ENCODE results near the gene SS18L1.

The SS18L1 gene

DNA sequence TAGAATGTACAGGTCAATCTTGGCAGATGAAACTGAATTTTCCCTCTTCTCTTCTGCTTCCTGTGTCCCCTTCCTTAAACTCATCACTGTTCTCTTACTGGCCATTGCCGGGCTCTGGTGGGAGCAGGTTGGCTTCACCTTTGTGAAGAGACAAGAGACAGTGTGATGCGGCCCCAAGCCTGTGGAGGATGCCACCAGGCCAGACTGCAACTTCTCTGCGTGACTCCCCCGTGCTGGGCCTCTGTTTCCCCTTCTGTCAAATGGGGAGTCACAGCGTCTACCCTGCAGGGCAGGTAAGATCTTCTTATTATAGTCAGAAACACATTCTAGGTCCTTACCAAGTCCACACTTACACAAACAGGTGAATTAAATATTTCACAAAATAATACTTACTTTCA is 23.2 kb upstream of the SS18L1 start:
- in situ Hi-C loops (cut with MboI; ENCODE audit: low pct_unique_long_range_greater_than_20kb, low sequenced_read_pairs, unreplicated experiment) = no loop called here
- TF ChIP-seq, protein P1, sequence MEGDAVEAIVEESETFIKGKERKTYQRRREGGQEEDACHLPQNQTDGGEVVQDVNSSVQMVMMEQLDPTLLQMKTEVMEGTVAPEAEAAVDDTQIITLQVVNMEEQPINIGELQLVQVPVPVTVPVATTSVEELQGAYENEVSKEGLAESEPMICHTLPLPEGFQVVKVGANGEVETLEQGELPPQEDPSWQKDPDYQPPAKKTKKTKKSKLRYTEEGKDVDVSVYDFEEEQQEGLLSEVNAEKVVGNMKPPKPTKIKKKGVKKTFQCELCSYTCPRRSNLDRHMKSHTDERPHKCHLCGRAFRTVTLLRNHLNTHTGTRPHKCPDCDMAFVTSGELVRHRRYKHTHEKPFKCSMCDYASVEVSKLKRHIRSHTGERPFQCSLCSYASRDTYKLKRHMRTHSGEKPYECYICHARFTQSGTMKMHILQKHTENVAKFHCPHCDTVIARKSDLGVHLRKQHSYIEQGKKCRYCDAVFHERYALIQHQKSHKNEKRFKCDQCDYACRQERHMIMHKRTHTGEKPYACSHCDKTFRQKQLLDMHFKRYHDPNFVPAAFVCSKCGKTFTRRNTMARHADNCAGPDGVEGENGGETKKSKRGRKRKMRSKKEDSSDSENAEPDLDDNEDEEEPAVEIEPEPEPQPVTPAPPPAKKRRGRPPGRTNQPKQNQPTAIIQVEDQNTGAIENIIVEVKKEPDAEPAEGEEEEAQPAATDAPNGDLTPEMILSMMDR (IDR thresholded peaks at IDR 0.05; ENCODE audit: extremely low read depth, insufficient read depth, missing control alignments) = no peak
- DNase-seq (ENCODE audit: low spot score) = no peak

DNA sequence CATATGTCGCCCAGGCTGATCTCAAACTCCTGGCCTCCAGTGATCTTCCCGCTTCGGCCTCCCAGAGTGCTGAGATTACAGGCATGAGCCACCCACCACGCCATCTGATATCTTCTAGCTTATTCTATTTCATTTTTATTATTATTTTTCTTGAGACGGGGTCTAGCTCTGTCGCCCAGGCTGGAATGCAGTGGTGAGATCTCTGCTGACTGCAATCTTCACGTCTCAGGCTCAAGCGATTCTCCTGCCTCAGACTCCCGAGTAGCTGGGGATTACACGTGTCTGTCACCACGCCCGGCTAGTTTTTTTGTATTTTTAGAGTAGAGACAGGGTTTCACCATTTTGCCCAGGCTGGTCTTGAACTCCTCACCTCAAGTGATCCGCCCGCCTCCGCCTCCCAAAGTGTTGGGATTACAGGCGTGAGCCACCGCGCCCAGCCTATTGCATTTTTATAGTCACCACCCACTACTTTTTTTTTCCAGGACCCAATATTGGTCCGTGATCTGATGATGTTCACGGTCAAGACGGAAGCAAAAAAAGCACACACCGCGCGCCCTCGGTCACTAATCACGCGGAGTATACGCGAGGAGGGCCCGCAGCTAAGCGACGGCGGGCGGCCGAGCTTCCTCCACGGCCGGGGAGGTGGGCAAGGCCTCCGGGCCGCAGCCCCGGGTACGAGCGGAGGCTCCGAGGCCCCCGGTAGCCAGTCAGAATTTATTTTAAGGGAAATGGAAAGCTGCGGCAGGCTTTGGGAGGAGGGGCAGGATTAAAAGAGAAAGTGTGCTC is 22.4 kb upstream of the SS18L1 start:
- DNase-seq (ENCODE audit: low spot score) = no peak
- in situ Hi-C loops (cut with MboI; ENCODE audit: low pct_unique_long_range_greater_than_20kb, low sequenced_read_pairs, unreplicated experiment) = no loop called here
- TF ChIP-seq, protein P1 (IDR thresholded peaks at IDR 0.05; ENCODE audit: extremely low read depth, insufficient read depth, missing control alignments) = no peak

DNA sequence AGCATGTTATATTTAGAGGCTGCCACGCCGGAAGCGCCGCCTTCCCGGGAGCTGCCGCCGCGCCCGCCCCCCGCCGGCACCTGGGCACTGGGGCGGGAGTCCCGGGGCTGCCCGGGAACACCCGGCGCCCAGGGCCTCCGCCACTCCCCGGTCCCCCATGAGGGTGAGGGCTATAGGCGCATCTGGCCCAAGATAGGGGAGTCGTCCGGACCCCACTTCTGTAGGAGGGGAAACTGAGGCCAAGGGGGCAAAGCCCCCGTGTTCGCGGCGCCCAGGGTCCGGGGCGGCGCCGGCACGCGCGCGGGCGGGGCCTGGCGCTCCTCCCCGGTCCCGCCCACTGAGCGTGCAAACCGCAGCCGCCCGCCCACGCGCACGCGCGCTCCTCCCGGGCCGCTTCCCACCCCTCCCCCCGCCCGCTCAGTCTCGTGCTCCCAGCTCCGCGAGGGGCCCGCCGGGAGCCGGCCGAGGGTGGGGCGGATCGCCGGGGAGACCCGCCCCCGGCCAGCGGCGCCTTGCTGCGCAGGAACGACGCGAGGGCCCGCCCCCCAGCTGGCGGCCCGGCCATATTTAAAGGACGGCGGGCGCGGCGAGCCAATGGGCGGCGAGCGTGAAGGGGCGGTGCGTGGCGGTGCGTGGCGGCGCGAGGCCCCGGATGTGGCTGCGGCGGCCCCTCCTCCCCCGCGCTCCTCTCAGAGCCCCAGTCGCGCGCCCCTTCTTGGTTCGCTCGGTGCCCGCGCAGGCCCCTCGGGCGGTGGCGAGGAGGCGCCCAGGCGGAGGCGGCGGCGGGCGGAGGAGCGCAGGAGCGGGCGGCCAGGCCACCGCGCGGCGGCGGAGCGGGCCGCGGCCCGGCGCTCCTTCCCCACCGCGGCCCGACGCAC is 21.6 kb upstream of the SS18L1 start, which contains the start of gene LSM14B:
TSS of gene LSM14B (plus strand) at position 700 of the 878 bp plus-strand sequence. CDS start 192 bp downstream, outside the sequence.
- in situ Hi-C loops (cut with MboI; ENCODE audit: low pct_unique_long_range_greater_than_20kb, low sequenced_read_pairs, unreplicated experiment) = no loop called here
- TF ChIP-seq, protein P1 (IDR thresholded peaks at IDR 0.05; ENCODE audit: extremely low read depth, insufficient read depth, missing control alignments) = no peak
- peak; percentile 100 for DNase-seq (ENCODE audit: low spot score)

DNA sequence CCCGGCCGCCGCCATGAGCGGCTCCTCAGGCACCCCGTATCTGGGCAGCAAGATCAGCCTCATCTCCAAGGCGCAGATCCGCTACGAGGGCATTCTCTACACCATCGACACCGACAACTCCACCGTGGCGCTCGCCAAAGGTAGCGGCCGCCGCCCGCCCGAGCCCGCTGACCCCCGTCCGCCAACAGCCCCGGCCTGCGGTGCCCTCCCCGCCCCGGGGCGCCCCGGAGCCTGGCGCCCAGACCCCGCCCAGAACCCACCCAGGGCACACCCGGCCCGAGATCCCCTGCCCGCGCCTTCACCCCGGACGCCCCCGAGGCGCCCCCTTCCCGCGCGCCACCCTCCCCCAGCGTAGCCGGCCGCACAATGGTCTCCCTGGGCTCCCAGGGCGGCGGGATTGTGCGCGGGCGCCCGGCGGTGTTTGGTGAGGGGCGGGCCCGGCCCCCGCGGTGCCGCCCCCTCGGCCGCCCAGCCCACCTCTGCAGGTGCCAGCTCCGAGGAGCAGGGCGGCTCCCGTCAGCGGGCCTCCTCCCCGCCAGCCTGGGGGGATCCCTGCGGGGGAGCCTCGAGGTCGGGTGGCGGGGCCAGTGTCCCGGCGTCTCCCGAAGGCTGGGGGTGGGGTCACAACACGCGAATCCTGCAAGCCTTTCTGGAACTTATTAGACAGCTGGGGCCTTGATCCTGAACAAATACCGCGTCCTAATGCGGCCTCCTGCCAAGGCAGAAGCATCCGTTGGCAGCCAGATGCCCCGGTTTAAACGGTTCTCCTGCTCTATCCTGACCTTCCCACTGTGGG is 20.7 kb upstream of the SS18L1 start:
- TF ChIP-seq, protein P1 (IDR thresholded peaks at IDR 0.05; ENCODE audit: extremely low read depth, insufficient read depth, missing control alignments) = no peak
- peak; percentile 71 for DNase-seq (ENCODE audit: low spot score)
- in situ Hi-C loops (cut with MboI; ENCODE audit: low pct_unique_long_range_greater_than_20kb, low sequenced_read_pairs, unreplicated experiment) = no loop called here

DNA sequence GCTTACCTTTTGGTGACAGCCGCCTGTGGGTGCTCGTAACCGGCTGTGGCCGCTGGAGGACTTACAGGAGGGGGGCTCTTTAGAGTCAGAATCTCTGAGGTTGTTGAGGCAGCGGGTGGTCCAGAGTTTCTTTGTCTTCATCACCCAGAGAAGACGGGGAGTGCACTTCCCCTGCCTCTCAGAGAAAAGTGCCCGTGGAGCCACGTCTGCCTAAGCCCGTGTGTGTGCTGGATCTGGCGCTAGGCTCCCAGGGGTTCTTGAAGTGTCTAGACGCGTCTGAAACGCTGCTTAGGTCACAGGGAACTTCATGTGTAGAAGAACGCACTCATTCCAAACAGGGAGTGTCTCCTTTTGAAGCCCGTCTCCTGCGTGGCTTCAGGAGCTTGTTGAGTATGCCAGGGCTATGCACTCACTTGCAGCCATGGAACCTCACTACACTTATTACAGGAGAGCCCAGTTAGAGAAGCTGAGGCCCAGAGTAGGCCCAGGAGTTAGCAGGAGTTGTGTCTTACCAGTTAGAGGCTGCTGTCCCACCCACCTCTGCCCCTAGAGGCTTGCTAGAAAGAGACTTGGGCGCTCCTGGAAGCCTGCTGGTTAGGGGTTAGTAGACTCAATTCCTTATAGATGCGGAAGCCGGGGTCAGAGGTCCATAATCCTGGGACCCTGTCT is 20.0 kb upstream of the SS18L1 start:
- in situ Hi-C loops (cut with MboI; ENCODE audit: low pct_unique_long_range_greater_than_20kb, low sequenced_read_pairs, unreplicated experiment) = no loop called here
- no peak for DNase-seq (ENCODE audit: low spot score)
- TF ChIP-seq, protein P1 (IDR thresholded peaks at IDR 0.05; ENCODE audit: extremely low read depth, insufficient read depth, missing control alignments) = no peak

All from GM13977 (cell line).